ENCODE measurements around the gene SV2A.

DNA sequence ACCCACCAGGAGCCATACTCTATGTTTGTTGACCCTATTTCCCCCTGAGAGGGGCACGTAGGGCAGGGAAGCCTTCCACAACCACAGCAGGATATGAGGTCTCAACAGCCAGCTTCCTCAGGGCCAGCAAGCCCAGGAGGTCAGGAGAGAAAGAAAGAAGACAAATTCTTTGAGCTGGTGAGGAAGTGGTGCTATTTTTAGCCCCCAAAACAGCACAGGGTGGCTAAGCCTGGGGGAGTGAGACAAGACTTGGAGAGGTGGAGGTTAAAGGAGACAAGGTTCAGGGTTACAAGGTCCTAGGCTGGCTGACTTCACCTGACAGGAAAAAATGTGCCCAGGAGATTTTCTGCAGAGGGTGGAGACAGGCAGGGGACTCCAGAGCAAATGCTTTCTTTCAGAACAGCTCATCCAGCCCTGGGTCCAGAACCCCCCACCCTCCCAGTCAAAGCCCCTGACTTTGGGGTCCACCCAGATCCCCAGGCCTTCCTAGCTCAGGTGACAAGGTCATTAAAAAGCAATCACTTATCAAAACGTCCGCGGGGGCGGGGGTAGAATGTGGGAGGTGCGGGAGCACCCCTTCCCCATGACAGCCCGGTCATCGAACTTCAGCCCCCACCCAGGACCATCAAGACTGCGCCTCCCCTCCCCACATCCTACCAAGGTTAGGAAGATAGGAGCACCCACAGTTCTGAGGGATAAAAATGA is 1.3 kb downstream of the SV2A start:
- no peak for TF ChIP-seq POLR2AphosphoS5 (IDR thresholded peaks at IDR 0.05)
- TF ChIP-seq, protein P1, sequence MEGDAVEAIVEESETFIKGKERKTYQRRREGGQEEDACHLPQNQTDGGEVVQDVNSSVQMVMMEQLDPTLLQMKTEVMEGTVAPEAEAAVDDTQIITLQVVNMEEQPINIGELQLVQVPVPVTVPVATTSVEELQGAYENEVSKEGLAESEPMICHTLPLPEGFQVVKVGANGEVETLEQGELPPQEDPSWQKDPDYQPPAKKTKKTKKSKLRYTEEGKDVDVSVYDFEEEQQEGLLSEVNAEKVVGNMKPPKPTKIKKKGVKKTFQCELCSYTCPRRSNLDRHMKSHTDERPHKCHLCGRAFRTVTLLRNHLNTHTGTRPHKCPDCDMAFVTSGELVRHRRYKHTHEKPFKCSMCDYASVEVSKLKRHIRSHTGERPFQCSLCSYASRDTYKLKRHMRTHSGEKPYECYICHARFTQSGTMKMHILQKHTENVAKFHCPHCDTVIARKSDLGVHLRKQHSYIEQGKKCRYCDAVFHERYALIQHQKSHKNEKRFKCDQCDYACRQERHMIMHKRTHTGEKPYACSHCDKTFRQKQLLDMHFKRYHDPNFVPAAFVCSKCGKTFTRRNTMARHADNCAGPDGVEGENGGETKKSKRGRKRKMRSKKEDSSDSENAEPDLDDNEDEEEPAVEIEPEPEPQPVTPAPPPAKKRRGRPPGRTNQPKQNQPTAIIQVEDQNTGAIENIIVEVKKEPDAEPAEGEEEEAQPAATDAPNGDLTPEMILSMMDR (IDR thresholded peaks at IDR 0.05), result no peak

Measured in prostate gland (tissue), 2 donors.